ENCODE measurements around the gene TRMT2A.

The TRMT2A gene, protein sequence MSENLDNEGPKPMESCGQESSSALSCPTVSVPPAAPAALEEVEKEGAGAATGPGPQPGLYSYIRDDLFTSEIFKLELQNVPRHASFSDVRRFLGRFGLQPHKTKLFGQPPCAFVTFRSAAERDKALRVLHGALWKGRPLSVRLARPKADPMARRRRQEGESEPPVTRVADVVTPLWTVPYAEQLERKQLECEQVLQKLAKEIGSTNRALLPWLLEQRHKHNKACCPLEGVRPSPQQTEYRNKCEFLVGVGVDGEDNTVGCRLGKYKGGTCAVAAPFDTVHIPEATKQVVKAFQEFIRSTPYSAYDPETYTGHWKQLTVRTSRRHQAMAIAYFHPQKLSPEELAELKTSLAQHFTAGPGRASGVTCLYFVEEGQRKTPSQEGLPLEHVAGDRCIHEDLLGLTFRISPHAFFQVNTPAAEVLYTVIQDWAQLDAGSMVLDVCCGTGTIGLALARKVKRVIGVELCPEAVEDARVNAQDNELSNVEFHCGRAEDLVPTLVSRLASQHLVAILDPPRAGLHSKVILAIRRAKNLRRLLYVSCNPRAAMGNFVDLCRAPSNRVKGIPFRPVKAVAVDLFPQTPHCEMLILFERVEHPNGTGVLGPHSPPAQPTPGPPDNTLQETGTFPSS

DNA sequence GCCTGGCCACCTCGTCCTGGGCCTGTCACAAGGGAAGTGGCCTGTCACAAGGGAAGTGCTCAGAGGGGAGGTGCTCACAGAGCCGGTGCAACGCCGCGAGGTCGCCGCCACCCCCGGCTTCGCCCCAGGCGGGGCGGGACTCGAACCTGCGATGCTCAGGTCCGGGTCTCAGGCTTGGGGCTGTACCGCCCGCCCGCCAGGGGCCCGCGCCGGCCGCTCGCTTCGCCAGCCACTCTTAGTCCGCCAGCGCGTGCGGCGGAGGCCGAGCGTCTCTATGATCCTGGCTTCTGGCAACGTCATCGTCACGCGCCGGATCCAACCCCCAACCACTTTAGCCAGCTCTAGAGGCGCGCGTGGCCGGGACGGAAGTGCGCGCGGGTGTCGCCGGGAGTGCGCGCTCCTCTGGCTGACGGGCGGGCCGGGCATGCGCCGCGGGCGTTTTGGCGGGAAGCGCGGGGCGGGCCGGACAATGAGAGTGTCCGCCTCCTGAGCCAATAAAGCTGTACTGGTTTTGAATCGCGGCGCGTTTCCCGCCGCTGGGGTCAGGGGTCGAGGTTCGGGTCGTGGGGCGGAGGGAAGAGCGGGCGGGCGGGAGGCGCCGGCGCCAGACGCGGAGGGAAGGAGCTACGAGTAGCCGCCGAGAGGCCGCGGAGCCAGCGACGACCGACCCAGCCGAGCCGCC is at the start of gene TRMT2A:
Gene TRMT2A, minus strand, starts transcription at position 276 of the 682 bp plus-strand sequence. CDS start 320 bp downstream, outside the sequence.
- in situ Hi-C loops (cut with MboI; ENCODE audit: low sequenced_read_pairs) = no loop called here

DNA sequence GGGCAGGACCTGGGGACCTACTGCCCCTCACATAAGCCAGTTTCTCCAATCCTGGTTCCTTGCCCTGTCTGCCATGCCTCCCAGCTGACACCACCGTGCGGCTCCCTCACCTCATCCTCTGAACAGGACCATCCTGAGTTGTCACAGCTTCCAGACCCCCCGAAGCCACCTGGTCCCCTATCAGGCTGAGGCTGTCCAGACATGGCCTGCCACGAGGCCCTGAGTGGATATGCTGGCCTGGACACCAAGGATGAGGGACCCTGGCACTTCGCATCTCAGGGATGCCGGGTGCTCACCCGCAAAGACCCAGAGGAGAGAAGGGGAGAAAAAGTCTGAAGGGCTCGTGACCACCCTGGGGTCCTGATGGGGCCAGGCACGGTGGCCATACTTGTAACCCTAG is 49.7 kb upstream of the TRMT2A start:
- in situ Hi-C loops (cut with MboI; ENCODE audit: low sequenced_read_pairs) = no loop called here

DNA sequence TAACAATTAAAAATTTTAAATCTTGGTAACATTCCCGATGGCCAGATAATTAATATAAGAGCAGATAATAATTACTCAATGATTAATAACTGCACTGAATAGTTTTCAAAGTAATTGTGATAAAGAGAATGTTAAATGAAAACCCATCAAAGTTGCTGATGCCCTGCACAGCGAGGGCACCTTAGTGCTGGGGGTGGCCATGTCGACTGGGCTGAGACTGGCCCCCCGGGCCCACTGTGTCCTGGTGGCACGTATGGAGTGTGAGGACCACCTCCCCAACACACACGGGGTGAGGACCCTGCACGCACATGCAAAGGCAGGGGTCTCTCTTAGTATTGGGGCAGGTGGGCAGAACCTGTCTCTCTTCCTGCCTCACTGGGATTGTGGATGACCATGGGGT is 48.9 kb upstream of the TRMT2A start:
- in situ Hi-C loops (cut with MboI; ENCODE audit: low sequenced_read_pairs) = no loop called here

DNA sequence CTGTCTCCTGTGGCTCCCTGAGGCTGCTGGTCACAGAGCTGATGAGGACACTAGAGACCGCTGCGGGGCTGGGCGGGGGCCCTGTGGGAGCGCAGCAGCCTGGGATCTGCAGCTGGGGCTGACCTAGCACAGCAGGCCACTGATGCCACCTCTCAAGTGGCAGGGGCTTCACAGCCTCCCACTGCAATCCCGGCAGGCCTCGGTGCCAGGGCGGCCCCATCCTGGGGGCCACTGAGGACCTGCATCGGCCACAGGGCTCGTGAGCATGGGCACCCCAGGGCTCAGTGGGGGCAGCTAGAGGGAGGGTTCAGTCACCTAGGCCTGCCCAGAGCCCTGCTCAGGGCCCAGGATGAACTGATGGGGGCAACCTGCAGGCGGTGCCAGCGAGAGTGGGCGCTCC is 48.4 kb upstream of the TRMT2A start:
- in situ Hi-C loops (cut with MboI; ENCODE audit: low sequenced_read_pairs) = no loop called here

DNA sequence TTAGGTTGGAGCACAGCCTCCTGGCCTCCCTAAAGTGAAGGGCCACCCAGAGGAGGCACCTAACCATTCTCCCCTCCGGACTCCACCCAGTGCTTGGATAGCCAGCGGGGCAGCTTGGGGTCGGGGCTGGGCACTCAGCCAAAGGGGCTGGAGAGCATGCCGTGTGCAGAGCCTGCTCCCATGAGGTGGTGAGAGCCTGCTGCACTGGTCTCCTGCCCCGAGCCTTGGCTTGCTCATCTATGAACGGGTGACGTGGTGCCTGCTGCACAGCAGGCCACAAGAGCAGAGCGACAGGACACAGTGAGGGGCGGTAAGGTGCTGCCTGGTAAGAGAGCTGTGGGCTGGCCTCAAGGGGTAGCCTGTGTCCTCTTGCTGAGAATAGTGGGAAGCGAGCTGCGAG is 47.8 kb upstream of the TRMT2A start:
- in situ Hi-C loops (cut with MboI; ENCODE audit: low sequenced_read_pairs) = no loop called here

DNA sequence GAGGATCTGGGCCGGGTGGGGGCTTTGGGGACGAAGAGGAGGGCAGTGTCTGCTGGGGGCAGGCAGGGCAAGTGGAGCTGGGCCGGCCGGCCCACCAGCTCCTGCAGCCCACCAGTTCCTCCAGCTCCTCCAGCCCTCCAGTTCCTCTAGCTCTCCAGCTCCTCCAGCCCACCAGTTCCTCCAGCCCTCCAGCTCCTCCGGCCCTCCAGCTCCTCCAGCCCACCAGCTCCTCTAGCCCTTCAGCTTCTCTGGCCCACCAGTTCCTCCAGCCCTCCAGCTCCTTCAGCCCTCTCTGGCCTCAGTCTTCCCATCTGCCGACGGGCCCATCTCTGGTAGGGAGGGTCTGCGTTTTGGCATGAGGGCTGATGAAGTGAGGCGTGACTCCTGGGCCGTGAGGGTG is 43.0 kb upstream of the TRMT2A start:
- in situ Hi-C loops (cut with MboI; ENCODE audit: low sequenced_read_pairs) = no loop called here

DNA sequence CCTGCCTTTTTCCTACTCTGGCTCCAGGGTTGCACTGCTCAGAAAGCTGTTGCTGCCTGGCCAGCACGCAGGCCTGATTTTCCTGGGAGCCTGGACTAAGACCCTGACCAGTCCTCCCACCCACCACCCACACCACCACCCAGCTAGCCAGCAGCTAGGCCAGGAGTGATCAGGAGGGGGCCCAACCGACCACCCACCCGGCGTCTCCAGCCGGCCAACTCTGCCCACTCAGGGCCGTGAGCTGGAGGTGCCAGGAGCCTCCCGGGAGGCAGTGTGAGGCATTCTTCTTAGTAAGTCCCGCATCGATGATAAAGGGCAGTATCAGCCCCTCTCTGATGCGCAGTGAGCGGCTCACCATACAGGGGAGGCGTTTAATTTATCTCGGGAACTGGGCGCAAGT is 42.5 kb upstream of the TRMT2A start:
- in situ Hi-C loops (cut with MboI; ENCODE audit: low sequenced_read_pairs) = loop anchor here (10.0 kb wide), 2 partner anchors 115 to 305 kb away; no protein-coding TSS in a partner anchor

DNA sequence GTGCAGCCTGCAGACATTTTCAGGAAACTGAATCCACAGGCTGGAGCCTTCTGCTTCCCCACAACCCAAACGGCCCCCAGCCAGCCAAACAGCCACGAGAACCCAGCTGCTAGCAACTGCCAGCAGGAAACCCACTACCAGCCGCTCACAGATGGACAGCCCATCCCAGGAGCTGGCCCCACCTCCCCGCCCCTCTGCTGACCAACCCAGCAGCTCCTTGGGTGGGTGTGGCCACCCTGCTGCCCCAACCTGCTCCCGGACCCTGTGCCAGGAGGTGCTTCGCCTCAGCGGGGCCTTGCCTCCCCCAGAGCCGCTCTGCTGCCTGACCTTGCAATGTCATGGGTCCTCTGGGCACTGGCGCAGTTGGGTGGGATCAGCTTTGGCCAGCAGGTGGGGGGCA is 42.0 kb upstream of the TRMT2A start:
- in situ Hi-C loops (cut with MboI; ENCODE audit: low sequenced_read_pairs) = loop anchor here (10.0 kb wide), 2 partner anchors 116 to 306 kb away; no protein-coding TSS in a partner anchor

DNA sequence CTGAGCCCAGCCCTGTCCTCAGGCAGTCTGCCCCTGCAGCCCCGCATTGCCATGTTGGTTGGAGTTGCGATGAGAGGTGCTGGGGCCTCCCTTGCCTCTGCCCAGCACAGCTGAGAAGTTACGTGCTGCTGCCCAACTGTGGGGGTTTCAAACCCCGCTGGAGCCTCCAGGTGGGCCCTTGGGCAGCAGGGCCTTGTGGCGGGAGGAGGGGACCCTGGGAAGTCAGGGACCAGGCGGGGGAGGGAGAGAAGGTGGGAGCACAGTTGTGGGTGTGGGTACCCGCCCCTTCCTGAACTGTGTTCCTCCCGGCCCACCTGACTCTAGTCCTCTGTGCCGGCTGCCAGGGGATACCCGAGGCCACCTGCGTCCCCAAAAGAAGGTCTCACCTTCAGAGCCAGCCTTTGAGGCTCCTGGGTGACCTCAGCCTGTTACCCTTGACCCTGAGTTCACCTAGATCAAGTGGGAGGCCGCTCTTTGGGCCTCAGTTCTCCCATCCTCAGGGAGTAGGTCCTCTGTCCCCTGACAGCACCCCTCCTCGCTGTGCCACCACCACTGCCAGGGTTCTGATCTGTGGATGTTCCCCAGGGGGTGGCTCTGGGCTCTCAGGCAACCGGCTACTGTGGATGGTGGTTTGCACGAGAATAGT is 41.5 kb upstream of the TRMT2A start:
- in situ Hi-C loops (cut with MboI; ENCODE audit: low sequenced_read_pairs) = loop anchor here (10.0 kb wide), 2 partner anchors 116 to 306 kb away; no protein-coding TSS in a partner anchor

DNA sequence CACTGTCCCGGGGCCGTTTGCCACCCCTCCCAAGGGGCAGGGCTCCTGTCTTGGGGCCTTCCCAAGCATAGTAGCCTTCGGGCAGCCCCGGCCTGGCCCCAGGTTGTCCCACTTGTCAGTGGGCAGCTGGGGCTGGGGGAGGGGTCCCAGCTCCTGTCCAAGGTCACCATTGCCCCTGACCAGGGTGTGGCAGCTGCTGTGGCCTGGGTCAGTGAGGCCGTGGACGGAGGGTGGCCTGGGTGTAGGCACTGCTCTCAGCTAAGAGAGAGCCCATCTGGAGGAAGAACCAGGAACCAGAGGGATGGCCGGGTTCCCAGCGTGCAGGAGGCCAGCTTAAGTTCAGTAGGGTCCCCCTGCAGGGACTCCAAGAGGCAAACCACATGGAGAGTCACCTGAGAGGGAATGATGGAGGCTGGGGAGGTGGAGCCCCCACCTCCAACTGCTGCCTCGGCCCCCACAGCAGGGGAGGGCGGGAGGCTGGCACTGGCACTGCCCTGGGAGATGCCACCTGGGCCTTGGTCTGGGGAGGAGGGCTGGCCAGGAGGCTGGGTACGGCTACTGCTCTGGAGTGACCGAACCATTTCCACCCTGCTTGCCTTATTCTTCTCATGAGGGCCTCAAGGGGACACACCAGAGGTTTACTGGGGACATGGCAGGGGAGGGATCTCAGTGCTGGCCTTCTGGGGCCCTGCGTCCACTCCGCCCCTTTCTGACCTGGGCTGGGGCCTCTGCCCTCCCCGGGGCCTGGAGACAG is 40.6 kb upstream of the TRMT2A start:
- in situ Hi-C loops (cut with MboI; ENCODE audit: low sequenced_read_pairs) = loop anchor here (10.0 kb wide), 2 partner anchors 117 to 307 kb away; no protein-coding TSS in a partner anchor

DNA sequence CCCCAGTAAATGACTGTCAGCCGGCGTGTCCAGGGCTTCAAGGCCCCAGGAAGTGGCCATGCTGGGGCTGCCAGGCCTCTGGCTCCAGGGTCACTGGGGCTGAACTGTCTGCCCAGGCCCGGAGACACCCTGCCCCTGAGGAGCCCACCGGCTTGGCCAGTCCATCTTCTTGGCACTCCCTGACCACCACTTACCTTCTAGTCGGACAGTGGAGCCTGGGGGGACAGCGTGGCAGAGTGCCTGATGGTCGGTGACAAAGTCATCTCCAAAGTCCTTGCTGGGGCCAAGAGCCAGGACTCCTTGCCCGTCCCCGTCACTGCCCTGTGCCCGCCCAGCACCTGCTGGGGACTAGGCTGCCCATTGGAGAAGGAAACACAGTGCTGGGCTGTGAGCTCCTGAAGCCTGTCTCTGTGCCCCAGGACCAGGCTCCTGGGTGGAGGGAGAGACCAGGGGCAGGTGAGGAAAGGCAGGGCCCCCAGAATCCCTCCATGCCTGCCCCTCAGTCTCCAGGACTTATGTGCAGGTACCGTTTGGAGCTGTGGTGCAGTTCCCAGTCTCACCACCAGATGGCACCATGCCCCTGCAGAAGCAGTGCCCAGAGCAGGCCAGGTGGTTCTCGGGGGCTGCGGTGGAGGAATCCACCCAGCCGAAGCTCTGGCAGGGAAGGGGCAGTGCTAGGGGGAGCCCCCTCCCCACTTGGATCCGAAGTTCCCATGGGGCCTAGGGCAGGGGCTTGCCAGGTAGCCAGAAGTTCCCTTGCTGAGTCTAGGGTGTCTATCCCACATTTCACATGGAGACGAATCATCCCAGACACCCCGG is 39.8 kb upstream of the TRMT2A start:
- in situ Hi-C loops (cut with MboI; ENCODE audit: low sequenced_read_pairs) = loop anchor here (10.0 kb wide), 2 partner anchors 118 to 308 kb away; no protein-coding TSS in a partner anchor

DNA sequence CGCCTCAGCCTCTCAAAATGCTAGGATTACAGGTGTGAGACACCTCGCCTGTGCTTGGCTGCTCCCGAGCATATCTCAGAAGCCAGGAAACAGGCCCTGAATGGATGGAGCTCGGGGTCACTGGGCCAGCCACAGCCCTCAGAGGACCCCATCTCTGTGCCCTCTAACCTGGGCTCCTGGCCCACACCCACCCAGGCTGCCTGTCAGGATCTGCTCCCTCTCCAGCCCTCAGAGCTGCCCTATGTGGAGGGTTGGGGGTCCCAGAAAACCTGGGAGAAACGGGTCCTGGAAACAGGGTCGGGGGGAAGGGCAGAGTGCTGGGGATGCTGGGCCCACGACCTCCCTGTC is 39.0 kb upstream of the TRMT2A start:
- in situ Hi-C loops (cut with MboI; ENCODE audit: low sequenced_read_pairs) = loop anchor here (10.0 kb wide), 2 partner anchors 119 to 309 kb away; no protein-coding TSS in a partner anchor

DNA sequence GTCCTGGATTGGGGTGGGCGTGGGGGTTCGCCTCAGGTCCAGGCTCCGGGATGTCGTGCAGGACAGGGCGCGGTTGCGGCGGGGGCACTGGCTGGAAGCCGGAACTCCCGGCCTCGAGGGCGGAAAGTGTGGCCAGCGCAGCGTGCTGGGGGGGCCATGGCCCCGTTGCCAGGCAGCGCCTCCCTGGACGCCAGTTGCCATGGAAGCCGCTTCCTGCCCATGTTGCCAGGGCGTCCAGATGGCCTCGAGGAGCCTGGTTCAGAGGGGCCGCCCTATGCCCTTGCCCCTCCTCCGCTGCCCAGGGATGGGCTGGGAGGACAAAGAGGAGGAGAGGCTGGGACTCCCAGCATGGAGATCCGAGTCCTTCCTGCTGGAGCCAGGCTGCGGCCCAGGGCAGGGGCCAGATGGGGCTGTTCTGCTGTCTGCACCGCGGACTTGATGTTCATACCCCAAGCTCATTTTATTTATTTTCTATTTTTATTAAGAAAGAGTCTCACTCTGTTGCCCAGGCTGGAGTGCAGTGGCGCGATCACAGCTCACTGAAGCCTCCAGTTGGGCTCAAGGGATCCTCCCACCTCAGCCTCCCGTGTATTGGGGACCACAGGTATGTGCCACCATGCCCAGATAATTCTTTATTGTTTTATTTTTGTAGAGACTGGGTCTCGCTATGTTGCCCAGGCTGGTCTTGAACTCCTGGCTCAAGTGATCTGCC is 38.5 kb upstream of the TRMT2A start:
- in situ Hi-C loops (cut with MboI; ENCODE audit: low sequenced_read_pairs) = loop anchor here (10.0 kb wide), 2 partner anchors 119 to 309 kb away; no protein-coding TSS in a partner anchor

DNA sequence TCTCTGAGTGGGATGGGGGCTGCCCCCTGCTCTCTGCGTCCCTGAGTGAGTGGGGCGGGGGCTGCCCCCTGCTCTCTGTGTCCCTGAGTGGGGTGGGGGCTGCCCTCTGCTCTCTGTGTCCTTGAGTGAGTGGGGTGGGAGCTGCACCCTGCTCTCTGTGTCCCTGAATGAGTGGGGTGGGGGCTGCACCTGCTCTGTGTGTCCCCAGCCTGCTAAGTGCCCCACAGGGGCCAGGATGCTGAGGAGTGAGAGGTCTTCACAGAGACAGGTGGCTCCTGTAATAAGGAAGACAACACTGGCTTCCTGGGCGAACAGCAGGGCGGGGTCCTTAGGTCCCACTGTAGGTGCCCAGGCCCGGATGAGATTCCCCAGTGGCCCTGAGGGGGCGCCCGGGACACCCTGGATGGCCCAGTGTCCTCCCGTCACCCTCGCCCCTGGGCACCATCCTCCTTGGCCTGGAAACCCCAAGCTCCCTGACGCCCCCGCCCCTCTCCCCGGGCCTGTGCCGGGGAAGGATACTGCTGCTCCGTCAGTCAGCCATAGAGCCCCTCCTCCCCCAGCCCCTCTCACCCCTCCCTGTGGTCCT is 37.7 kb upstream of the TRMT2A start:
- in situ Hi-C loops (cut with MboI; ENCODE audit: low sequenced_read_pairs) = loop anchor here (10.0 kb wide), 2 partner anchors 120 to 310 kb away; no protein-coding TSS in a partner anchor

DNA sequence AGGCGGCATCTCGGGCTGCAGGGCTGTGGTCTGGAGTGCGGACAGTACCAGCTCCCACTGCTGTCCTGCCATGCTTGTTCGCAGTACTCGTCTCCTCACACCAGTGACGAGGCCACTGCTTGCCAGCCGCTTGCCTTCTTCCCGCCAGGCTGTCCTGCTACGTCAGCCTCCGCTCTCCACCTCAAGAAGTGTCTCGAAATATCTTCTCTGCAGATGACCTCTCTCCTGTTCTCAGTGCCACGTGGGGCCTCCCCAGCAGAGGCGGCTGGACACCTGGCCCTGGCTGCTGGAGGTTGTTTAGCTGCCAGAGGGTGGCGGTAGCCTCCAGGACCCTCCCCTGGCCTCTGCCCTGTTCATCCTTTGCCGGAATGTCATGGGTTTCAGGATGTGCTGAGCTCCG is 36.9 kb upstream of the TRMT2A start:
- in situ Hi-C loops (cut with MboI; ENCODE audit: low sequenced_read_pairs) = loop anchor here (10.0 kb wide), 2 partner anchors 121 to 311 kb away; no protein-coding TSS in a partner anchor

DNA sequence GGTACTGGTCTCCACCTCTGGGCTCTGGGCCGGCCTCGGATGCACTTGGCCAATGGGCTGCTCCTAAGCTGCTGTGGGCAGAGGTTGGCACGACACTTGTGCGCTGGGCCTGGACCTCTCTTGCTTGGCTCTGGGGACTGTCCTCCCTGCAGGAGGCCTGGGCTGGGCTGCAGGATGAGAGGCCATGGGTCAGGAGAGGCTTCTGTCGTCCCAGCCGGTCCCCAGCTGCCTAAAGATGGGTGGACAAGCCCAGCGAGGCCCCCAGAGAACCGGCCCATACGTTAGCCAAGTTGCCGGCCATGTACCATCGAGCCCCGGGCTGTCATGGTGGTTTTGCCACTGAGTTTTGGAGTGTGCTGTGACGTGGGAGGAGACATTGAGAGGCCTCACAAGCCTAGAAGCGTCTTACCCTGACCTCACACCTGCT is 35.5 kb upstream of the TRMT2A start:
- in situ Hi-C loops (cut with MboI; ENCODE audit: low sequenced_read_pairs) = loop anchor here (10.0 kb wide), 2 partner anchors 122 to 312 kb away; no protein-coding TSS in a partner anchor

DNA sequence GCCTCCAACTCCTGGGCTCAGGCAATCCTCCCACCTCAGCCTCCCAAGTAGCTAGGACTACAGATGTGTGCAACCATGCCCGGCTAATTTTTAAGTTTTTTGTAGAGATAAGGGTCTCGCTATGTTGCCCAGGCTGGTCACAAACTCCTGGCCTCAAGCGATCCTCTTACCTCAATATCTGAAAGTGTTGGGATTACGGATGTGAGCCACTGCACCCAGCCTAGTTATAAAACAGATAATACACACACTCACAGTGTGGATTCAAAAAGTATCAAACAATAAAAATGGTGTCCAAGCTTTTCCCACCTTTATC is 34.2 kb upstream of the TRMT2A start:
- in situ Hi-C loops (cut with MboI; ENCODE audit: low sequenced_read_pairs) = loop anchor here (10.0 kb wide), 2 partner anchors 124 to 314 kb away; no protein-coding TSS in a partner anchor
